ENCODE measurements around the gene SKIC2.
"Not testable (repeated sequence)": the region's sequence is repeated elsewhere in the genome, so short reads cannot be mapped to it uniquely, and the experiment has no call there.

Gene SKIC2

DNA sequence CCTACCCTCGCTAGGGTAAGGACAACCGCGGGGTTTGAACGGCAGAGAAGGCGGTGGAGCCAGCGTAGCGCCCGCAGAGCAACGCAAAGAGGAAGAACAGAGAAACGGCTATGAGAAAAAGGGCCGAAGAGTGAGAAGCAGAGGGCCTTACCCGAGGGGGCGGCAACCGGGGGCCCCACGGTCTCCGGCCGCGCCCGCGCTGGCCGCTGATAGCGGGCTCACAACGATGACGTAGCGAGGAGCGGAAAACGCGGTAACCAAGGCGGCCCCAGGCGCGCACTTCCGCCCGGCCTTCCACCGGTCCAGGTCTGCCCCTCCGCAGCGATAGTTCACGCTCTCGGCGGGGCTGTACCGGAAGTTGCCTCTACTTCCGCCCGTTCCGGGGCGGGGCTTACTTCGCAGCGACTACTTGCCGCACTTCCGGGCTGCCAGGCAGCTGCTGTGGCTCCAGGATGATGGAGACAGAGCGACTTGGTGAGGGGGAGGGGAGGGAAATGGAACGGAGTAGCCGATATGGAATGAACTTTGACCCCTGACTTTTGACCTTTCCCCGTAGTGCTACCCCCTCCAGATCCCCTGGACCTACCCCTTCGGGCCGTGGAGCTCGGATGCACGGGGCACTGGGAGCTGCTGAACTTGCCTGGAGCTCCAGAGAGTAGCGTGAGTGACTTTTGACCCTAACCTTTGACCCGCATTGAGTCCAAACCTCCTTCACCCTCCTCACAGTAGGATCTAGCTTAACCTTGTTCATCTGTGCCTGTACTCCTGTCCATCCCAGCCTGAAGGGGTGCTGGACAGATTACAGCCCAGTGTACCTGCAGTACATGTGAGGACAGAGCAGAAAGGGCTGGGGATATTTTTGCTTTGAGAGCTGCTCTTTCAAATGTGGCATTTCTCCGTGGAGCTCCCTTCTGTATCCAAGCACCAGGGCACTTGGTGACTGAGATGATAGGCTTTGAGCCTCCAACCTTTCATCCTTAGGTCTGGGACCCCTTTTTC is at the start of gene SKIC2, which contains the start of gene NELFE:
Gene SKIC2, plus strand, starts transcription at position 435 of the 999 bp plus-strand sequence. Its CDS starts 18 bp downstream, at position 453.
Gene NELFE, minus strand, starts transcription at position 231 of the 999 bp plus-strand sequence. CDS start 525 bp downstream, outside the sequence.
- peak; percentile 99 for DNase-seq (ENCODE audit: low spot score)

DNA sequence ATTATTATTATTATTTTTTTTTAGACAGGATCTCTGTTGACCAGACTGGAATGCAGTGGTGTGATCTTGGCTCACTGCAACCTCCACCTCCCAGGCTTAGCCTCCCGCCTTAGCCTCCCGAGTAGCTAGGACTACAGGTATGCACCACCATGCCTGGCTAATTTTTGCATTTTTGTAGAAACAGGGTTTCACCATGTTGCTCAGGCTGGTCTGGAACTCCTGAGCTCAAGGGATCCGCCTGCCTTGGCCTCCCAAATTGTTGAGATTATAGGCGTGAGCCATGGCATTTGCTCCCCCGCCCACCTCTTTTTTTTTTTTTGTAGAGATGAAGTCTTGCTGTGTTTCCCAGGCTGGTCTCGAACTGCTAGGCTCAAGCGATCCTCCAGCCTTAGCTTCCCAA is 49.7 kb upstream of the SKIC2 start:
- not testable (repeated sequence) for DNase-seq (ENCODE audit: low spot score)

DNA sequence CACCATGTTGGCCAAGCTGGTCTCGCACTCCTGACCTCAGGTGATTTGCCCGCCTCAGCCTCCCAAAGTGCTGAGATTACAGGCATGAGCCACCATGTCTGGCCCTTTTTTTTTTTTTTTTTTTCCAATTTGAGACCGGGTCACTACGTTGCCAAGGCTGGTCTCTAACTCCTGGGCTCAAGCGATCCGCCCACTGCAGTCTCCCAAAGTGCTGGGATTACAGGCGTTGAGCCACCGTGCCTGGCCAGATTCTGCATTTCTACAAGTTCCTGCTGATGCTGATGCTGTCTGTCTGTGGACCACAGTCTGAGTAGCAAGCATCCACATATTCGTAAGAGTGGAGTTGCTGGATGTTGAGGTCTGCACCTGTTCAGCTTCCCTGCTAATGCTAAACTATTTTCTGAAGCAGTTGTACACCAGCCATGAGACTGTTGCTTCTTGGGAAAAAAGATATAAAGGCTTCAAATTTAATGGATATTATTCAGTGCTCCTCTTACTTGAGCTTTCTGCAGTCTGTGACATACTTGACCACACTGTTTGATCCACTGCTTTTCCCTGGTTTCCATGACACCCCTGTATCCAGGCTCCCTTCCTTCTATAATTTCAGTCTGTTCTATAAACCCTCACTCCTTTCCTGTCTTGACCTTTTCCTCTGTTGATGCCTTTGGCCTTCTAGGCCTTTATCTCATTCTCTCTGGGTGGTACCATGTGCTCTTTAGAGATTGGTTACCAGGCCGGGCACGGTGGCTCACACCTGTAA is 47.0 kb upstream of the SKIC2 start:
- DNase-seq (ENCODE audit: low spot score) = no peak

DNA sequence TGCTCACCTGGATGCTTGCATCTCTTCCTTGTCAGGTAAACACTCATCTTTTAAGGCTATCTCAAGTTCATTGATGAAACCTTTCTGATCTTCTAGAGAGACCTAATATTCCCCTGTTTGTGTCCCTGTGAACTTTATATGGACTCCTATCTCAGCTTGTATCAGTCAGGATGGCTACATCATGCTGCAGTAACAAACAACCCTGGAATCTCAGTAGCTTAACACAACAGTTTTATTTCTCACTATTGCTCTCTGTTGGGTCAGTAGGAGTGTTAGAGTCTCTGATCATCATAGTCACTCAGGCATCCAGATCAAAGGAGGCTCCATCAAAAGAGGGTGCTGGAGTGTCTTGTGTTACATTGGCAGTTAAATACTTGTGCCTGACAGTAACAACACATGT is 43.6 kb upstream of the SKIC2 start:
- DNase-seq (ENCODE audit: low spot score) = no peak

DNA sequence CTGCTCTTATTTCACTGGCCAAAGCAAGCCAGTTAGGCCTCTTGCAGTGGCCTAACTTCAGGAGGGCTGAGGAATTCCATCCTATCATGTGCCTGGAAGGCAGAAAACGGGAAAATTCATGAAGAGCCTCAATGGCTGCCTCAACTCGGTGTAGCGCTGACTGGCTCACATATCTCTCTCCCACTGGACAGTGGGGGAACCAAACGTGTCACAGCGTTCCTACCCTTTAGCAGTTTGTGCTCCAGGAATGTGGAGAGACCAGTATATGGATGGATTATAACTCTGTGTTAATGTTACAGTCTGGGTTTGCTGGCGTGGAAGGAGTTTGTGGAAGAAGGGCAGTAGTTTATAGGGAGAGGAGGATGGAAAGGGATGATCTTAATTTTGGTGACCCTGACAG is 43.2 kb upstream of the SKIC2 start:
- DNase-seq (ENCODE audit: low spot score) = no peak

DNA sequence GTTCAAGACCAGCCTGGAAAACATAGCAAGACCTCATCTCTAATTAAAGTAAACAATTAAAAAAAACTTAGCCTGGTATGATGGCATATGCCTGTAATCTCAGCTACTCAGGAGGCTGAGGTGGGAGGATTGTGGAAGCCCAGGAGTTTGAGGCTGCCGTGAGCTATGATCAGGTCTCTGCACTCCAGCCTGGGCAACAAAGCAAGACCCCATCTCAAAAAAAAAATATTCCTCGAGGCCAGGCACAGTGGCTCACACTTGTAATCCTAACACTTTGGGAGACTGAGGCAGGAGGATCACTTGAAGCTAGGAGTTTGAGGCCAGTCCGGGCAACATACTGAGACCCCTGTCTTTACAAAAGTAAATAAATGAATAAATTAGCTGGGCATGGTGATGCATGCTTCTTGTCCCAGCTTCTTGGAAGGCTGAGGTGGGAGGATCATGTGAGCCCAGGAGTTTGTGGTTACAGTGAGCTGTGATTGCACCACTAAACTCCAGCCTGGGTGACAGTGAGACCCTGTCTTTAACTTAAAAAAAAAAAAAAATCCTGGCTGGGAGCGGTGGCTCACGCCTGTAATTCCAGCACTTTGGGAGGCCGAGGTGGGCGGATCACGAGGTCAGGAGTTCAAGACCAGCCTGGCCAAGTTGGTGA is 40.8 kb upstream of the SKIC2 start:
- DNase-seq (ENCODE audit: low spot score) = no peak

DNA sequence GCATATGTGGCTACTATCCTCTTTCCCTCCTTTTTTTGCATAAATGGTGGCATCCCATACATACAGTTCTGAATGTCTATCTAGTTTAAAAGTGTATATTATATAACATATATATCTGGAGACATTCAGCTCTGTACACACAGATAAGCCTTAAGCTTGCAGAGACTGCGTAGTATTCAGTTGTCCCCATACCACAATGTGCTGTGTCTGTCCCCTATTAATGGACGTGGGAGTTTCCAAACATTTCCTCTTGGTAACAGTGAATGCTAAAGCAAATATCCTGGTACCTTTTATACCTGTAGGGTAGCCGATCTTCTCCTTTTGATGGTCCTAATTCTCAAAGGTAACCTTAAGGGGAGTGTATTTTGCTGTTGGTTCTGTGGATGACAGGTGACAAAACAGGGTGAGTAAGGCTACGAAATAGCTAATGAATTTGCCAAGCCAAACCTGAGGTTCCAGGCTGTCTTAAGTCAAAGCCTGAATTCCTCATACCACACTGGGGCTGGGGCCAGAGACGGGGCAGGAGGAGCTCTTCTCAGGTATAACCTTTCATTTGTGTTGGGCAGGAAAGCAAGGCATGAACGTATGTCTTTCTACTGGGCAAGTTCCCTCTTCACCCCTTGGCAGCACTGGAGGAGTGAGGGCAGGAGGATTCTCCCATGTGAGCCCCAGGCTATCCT is 39.2 kb upstream of the SKIC2 start:
- no peak for DNase-seq (ENCODE audit: low spot score)

DNA sequence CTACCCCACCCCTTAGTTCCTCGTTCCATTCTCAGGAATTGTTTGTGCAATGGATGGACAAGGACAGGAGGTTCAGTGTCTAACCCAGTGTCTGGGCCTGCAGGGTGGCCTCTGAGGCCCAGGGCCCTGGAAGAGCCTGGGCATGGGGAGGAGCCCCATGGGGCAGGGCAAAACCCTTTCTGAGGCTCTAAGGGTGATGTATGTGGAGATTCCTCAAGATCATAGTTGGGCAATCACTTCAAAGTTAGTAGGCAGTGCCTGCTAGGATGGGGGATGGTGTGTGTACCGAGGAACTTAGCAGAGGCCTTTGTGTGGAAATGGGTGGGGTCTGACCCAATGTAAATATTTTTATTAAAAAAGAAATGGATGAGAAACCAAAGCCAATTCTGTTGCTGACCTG is 38.2 kb upstream of the SKIC2 start:
- DNase-seq (ENCODE audit: low spot score) = no peak

DNA sequence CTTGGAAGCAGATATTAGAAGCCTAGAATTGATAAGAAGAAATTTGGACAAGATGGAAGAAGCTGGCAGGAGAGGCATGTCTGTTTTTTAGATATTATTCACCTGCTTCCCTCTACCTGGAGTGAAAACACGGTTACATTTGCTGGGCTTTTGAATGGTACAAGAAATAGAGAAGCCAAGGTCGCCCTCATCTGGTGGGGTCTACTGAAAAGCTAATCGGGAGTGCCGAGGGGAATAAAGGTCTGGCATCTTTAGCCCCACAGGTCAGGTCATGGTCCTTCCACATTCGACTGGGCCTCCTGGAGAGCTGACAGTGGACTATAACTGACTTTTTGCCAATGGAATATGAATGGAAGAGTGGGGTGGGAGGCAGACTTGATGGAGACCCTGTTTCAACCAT is 36.0 kb upstream of the SKIC2 start:
- no peak for DNase-seq (ENCODE audit: low spot score)

DNA sequence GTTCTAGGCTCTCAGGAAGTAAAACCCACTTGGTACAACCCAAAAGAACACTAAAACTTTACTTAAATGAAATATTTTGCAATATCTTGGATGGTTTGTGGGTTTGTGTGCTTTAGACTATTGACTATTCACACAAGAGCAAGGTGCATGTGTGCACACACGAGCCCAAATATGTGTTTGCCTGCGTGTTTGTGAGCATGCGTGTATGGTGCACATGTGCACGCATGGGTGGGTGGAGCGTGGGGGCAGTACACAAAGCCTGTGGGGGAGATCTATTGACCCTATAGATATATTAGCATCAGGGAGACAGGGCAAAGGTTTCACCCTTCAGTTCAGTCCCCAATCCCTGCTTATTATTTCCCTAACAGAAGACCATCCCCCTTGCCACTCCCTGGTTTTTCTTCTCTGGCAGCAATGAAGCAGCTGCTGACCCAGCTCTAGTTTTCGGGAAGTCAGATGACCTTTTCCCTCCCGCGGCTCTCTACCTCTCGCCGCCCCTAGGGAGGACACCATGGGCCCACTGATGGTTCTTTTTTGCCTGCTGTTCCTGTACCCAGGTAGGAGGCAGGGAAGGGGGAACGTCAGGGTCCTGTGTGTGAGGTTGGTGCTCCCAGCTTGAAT is 31.6 kb upstream of the SKIC2 start, which contains the start of gene C2:
Gene C2, plus strand, starts transcription at position 476 of the 621 bp plus-strand sequence. Its CDS starts 36 bp downstream, at position 512.
- DNase-seq (ENCODE audit: low spot score) = no peak

DNA sequence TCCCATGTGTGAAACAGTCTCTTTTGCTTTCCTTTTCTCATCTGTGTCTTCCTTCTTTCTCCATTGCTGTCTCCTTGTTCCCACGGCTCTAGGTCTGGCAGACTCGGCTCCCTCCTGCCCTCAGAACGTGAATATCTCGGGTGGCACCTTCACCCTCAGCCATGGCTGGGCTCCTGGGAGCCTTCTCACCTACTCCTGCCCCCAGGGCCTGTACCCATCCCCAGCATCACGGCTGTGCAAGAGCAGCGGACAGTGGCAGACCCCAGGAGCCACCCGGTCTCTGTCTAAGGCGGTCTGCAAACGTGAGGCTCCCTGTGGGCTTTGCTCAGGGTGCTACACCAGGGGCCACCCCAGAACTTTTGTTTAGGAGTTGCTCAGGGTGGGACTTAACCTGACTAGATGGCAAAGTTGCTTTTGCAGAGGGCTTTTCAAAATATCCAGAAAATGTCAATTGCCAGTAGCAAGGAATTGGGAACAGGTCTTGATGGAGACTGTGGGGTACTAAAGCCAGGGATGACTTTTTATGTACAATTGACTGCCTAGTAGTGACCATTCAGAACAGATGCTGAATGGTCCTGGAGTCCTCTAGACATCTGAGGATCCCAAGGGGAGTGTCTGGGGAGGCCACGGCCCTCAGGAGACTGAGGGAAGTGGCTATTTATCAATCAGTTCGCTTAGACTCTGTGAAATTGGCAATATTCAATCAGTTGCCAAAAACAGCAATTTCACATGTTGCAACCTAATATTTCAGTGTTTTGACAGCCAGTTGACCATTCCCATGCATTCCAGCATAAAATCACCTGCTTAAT is 30.9 kb upstream of the SKIC2 start:
- DNase-seq (ENCODE audit: low spot score) = no peak

DNA sequence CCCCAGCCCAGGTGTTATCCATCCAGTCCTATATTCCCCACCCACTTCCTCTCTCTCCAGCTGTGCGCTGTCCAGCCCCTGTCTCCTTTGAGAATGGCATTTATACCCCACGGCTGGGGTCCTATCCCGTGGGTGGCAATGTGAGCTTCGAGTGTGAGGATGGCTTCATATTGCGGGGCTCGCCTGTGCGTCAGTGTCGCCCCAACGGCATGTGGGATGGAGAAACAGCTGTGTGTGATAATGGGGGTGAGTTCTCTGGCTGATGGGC is 30.4 kb upstream of the SKIC2 start:
- DNase-seq (ENCODE audit: low spot score) = no peak

DNA sequence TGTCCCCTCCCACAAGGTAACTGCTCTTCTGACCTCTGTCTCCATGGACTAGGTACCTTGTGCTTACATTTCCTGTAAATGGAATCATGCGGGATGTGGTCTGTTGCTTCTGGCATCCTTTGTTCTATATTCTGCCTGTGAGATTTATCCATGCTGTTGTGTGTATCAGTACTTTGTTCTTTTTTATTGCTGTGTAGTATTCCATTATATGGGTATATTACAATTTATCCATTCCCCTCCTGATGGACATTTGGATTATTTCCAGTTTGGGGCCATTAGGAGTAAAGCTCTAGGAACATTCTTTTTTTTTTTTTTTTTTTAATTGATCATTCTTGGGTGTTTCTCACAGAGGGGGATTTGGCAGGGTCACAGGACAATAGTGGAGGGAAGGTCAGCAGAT is 28.0 kb upstream of the SKIC2 start:
- DNase-seq (ENCODE audit: low spot score) = no peak

DNA sequence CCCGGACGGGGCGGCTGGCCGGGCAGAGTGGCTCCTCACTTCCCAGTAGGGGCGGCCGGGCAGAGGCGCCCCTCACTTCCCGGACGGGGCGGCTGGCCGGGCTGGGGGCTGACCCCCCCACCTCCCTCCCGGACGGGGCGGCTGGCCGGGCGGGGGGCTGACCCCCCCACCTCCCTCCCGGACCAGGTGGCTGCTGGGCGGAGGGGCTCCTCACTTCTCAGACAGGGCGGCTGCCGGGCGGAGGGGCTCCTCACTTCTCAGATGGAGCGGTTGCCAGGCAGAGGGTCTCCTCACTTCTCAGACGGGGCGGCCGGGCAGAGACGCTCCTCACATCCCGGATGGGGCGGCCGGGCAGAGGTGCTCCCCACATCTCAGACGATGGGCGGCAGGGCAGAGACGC is 26.8 kb upstream of the SKIC2 start:
- not testable (repeated sequence) for DNase-seq (ENCODE audit: low spot score)

DNA sequence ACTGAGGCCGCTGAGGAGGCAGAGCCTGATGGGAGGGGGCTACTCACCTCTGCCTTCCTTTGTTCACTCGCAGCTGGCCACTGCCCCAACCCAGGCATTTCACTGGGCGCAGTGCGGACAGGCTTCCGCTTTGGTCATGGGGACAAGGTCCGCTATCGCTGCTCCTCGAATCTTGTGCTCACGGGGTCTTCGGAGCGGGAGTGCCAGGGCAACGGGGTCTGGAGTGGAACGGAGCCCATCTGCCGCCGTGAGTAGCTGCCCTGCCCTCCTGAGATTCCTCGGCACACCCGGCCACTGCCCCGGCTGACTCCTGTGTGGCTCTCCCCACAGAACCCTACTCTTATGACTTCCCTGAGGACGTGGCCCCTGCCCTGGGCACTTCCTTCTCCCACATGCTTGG is 25.4 kb upstream of the SKIC2 start:
- no peak for DNase-seq (ENCODE audit: low spot score)

DNA sequence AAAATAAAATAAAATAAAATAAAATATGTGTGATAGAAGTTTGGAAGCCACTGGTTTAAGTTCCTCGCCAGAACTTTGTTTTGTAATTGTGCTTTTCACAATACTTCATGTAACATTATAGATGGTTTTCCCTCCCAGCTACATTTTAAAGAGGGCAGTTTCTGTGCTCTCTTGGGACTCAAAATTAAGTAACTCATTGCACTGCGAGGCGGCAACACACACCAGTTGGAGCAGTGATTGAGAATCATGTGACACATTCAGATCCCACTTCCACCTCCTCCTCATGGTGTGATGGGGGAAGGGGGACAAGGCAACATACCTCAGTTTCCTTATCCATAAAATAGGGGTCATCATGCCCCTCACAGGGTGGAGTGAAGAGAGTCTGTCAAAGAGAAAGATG is 24.0 kb upstream of the SKIC2 start:
- no peak for DNase-seq (ENCODE audit: low spot score)

DNA sequence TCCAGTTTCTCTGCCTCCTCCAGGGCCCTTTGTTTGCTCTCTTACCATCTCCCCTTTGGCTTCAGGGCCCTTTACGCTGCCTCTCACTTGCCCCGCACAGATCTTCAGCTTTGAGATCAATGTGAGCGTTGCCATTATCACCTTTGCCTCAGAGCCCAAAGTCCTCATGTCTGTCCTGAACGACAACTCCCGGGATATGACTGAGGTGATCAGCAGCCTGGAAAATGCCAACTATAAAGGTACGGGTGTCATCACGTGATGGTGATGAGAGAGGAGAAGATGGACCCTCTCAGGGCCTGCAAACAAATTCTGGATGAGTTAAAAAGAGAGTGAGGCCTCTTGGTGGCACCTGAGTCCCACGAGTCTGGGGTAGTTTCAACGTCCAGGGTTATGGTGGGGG is 23.2 kb upstream of the SKIC2 start:
- no peak for DNase-seq (ENCODE audit: low spot score)

DNA sequence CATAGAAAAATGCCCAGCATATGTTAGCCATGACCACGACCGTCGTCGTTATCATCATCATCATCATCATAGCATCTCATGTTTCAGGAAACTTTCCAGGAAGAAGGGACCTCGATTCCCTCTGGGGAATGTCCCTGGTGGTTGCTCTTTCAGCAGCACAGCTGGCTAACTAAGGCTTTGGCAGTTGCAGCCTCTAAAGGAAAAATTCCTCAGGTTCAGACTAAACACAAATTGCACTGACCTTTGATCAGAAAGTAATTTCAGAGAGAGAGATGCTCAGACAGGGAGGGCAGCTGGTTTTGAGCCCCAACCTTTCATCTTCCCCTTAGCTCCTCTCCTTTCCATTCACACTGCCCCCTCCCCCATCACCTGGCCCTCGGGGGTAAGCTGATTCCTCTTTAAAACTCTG is 18.7 kb upstream of the SKIC2 start:
- DNase-seq (ENCODE audit: low spot score) = no peak

DNA sequence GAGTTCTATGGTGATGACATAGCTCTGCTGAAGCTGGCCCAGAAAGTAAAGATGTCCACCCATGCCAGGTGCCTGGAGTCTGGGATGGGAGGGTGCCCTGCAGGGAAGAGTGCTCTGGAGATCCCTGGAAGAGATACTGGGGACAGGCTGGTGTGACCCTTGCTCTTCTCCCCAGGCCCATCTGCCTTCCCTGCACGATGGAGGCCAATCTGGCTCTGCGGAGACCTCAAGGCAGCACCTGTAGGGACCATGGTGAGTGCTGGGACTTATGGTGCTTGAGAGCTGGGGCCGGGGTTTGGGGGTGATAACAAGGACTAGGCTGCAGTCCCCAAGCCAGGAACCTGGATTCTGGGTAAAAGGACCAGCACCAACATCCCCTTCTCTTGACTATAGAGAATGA is 15.2 kb upstream of the SKIC2 start:
- no peak for DNase-seq (ENCODE audit: low spot score)

DNA sequence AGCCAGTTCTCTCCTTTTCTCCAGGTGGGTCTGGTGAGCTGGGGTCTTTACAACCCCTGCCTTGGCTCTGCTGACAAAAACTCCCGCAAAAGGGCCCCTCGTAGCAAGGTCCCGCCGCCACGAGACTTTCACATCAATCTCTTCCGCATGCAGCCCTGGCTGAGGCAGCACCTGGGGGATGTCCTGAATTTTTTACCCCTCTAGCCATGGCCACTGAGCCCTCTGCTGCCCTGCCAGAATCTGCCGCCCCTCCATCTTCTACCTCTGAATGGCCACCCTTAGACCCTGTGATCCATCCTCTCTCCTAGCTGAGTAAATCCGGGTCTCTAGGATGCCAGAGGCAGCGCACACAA is 13.8 kb upstream of the SKIC2 start:
- no peak for DNase-seq (ENCODE audit: low spot score)

Data from D341Med (cell line).